ENCODE data around the gene HNRNPLL.

HNRNPLL gene

DNA sequence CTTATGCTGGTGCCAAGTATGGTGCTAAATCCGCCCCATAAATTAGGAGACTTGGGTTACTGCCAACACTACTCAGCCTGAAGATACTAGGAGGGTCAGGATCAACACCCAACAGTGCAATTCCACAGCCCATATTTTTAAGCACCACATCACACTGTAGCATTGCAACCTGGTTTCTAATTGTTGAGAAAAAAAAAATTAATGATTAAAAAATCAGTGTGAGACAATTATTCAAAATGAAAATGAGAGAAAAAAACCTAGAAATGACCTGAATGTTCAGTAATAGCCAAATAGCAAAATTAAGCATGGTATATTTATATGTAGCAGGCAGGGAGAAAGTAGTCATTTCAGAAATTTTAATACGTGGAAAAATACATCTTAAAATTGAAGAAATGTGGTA, 29.2 kb upstream of the HNRNPLL start:
- Histone ChIP-seq H3K4me1 (ENCODE audit: insufficient read depth, insufficient read length) (no peaks in the 10 kb centered on the region), H3K4me3 (ENCODE audit: insufficient read length, low read depth) (no peak overlapping the region), H3K9me3 (ENCODE audit: insufficient read depth, low read length) (no peaks in the 10 kb centered on the region; the same call in 1 of the 2 replicates), H3K36me3 (ENCODE audit: insufficient read depth, insufficient read length, low read length) (no peaks in the 10 kb centered on the region), H3K27me3 (ENCODE audit: insufficient read depth, insufficient read length) (no peaks in the 10 kb centered on the region), H3K9ac (ENCODE audit: insufficient read length, low read depth) (no peak overlapping the region)
- TF ChIP-seq SUZ12 (IDR thresholded peaks at IDR 0.05; ENCODE audit: extremely low read depth, insufficient read depth, insufficient read length) (no peak), ZNF274 (IDR thresholded peaks at IDR 0.05; ENCODE audit: low read depth, low read length) (no peak), YY1 (IDR thresholded peaks at IDR 0.05; ENCODE audit: insufficient read depth, insufficient read length) (no peak)
- no peak for DNase-seq (ENCODE audit: low read depth, low spot score)

DNA sequence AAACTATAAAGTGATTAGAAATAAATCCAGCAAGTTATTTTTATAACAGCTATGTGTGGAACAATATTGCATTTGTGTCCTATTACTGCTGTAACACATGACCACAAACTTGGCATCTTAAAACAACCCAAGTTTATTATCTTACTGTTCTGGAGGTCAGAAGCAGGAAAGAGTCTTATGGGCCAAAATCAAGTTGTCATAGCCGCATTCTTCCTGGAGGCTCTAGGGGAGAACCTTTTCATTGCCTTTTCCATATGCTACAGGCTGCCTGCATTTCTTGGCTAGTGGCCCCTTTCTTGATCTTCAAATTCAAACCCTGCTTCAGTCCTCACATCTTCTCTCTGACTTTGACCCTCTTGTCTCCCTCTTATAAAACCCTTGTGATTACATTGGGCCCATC, 27.0 kb upstream of the HNRNPLL start:
- Histone ChIP-seq H3K27me3 (ENCODE audit: insufficient read depth, insufficient read length) (no peaks in the 10 kb centered on the region), H3K4me3 (ENCODE audit: insufficient read length, low read depth) (no peak overlapping the region)

DNA sequence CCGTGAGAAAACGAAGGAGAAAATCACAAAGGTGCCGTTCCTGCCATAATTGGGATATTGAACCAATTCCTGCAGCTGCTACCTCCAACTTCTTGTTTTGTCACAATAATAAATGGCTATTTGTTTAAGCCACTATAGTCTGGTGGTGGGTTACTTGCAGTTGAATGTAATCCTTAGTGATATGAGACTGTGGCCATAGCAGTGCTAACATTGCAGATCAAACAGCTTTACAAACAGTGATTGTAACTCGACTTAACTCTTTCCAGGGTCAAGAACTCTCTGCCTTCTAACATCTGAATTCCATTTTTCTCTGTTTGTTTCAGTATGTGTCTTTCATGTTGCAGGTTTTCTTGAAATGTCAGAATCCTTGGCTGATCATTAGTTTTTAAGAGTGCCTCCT, 24.7 kb upstream of the HNRNPLL start:
- no peaks in the 10 kb centered on the region for H3K27me3 ChIP-seq (ENCODE audit: insufficient read depth, insufficient read length)
- no peak overlapping the region for H3K9ac ChIP-seq (ENCODE audit: insufficient read length, low read depth)
- DNase-seq (ENCODE audit: low read depth, low spot score) = no peak
- H3K4me1 ChIP-seq (ENCODE audit: insufficient read depth, insufficient read length) = no peaks in the 10 kb centered on the region
- no peaks in the 10 kb centered on the region for H3K36me3 ChIP-seq (ENCODE audit: insufficient read depth, insufficient read length, low read length)
- TF ChIP-seq ZNF274 (IDR thresholded peaks at IDR 0.05; ENCODE audit: low read depth, low read length) = no peak
- no peak for TF ChIP-seq SUZ12 (IDR thresholded peaks at IDR 0.05; ENCODE audit: extremely low read depth, insufficient read depth, insufficient read length)
- no peak for TF ChIP-seq YY1 (IDR thresholded peaks at IDR 0.05; ENCODE audit: insufficient read depth, insufficient read length)
- no peak overlapping the region for H3K4me3 ChIP-seq (ENCODE audit: insufficient read length, low read depth)
- no peaks in the 10 kb centered on the region; the same call in 1 of the 2 replicates for H3K9me3 ChIP-seq (ENCODE audit: insufficient read depth, low read length)

More for the DNA sequence above, 27.0 kb upstream of the HNRNPLL start:
- H3K9ac ChIP-seq (ENCODE audit: insufficient read length, low read depth) = no peak overlapping the region
- no peaks in the 10 kb centered on the region for H3K4me1 ChIP-seq (ENCODE audit: insufficient read depth, insufficient read length)
- no peaks in the 10 kb centered on the region for H3K36me3 ChIP-seq (ENCODE audit: insufficient read depth, insufficient read length, low read length)
- no peak for DNase-seq (ENCODE audit: low read depth, low spot score)
- TF ChIP-seq YY1 (IDR thresholded peaks at IDR 0.05; ENCODE audit: insufficient read depth, insufficient read length) (no peak), ZNF274 (IDR thresholded peaks at IDR 0.05; ENCODE audit: low read depth, low read length) (no peak), SUZ12 (IDR thresholded peaks at IDR 0.05; ENCODE audit: extremely low read depth, insufficient read depth, insufficient read length) (no peak)
- no peaks in the 10 kb centered on the region; the same call in 1 of the 2 replicates for H3K9me3 ChIP-seq (ENCODE audit: insufficient read depth, low read length)

DNA sequence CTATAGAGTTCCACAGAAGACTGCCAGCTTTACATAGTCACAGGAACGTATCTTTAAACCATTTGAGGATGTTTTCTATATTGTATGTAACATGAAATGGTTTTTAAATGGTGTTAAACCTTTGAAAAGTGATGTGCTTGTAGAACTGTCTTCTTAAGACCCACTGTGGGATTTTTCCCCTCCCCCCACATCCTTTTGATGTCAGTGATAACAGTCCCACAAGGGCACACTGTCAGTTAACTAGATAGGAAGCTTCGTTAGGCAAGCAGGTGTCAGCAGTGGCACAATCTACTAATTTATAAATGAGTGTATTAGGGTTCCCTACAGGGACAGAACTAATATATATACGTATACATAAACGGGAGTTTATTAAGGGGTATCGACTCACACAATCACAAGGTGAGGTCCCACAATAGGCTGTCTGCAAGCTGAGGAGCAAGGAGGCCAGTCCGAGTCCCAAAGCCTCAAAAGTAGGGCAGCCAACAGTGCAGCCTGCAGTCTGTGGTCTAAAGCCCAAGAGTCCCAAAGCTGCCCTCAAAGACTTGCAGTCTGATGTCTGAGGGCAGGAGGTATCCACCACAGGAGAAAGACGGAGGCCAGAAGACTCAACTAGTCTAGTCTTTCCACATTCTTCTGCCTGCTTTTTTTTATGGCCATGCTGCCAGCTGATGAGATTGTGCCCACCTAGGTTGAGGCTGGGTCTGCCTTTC, 23.8 kb upstream of the HNRNPLL start:
- no peaks in the 10 kb centered on the region for H3K4me1 ChIP-seq (ENCODE audit: insufficient read depth, insufficient read length)
- H3K9ac ChIP-seq (ENCODE audit: insufficient read length, low read depth) = no peak overlapping the region
- no peak overlapping the region for H3K4me3 ChIP-seq (ENCODE audit: insufficient read length, low read depth)
- H3K36me3 ChIP-seq (ENCODE audit: insufficient read depth, insufficient read length, low read length) = no peaks in the 10 kb centered on the region
- TF ChIP-seq SUZ12 (IDR thresholded peaks at IDR 0.05; ENCODE audit: extremely low read depth, insufficient read depth, insufficient read length) (no peak), ZNF274 (IDR thresholded peaks at IDR 0.05; ENCODE audit: low read depth, low read length) (no peak), YY1 (IDR thresholded peaks at IDR 0.05; ENCODE audit: insufficient read depth, insufficient read length) (no peak)
- H3K27me3 ChIP-seq (ENCODE audit: insufficient read depth, insufficient read length) = no peaks in the 10 kb centered on the region
- no peaks in the 10 kb centered on the region; the same call in 1 of the 2 replicates for H3K9me3 ChIP-seq (ENCODE audit: insufficient read depth, low read length)
- no peak for DNase-seq (ENCODE audit: low read depth, low spot score)

DNA sequence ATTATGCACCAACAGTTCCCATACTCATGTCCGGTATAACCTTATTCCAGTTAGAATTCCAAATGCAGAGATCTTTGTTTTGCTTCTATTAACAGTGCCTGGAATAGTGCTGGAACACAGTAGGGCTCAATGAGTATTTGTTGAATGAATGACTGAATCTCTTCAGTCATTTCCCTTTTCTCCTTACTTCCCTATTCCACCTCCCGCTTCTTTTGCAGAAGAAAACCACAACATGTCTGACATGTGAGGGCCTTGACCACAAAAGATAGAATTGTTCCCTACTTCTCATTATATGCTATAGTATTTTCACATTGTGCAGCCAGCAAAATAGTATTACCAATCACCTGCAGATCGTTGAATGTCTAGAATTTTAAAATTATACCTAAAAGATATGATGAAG, 19.5 kb upstream of the HNRNPLL start:
- Histone ChIP-seq H3K4me3 (ENCODE audit: insufficient read length, low read depth) (no peak overlapping the region), H3K4me1 (ENCODE audit: insufficient read depth, insufficient read length) (no peaks in the 10 kb centered on the region), H3K27me3 (ENCODE audit: insufficient read depth, insufficient read length) (no peaks in the 10 kb centered on the region), H3K9ac (ENCODE audit: insufficient read length, low read depth) (no peak overlapping the region), H3K36me3 (ENCODE audit: insufficient read depth, insufficient read length, low read length) (no peaks in the 10 kb centered on the region), H3K9me3 (ENCODE audit: insufficient read depth, low read length) (no peaks in the 10 kb centered on the region)
- TF ChIP-seq YY1 (IDR thresholded peaks at IDR 0.05; ENCODE audit: insufficient read depth, insufficient read length) (no peak), SUZ12 (IDR thresholded peaks at IDR 0.05; ENCODE audit: extremely low read depth, insufficient read depth, insufficient read length) (no peak), ZNF274 (IDR thresholded peaks at IDR 0.05; ENCODE audit: low read depth, low read length) (no peak)
- DNase-seq (ENCODE audit: low read depth, low spot score) = no peak

DNA sequence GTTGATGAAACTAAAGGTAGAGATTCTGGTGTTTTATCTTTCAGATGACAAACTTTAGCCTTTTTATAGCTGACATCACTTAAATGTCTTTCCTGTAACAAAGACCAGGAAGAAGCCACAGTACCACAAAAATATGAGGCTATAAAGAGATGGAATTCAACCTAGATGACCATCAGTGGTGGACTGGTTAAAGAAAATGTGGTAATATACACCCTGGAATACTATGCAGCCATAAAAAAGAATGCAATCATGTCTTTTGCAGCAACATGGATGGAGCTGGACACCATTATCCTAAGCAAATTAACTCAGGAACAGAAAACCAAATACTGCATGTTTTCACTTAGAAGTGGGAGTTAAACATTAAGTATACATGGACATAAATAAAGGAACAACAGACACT, 18.3 kb upstream of the HNRNPLL start:
- Histone ChIP-seq H3K9me3 (ENCODE audit: insufficient read depth, low read length) (no peaks in the 10 kb centered on the region), H3K4me3 (ENCODE audit: insufficient read length, low read depth) (no peak overlapping the region), H3K4me1 (ENCODE audit: insufficient read depth, insufficient read length) (no peaks in the 10 kb centered on the region), H3K9ac (ENCODE audit: insufficient read length, low read depth) (no peak overlapping the region), H3K27me3 (ENCODE audit: insufficient read depth, insufficient read length) (no peaks in the 10 kb centered on the region), H3K36me3 (ENCODE audit: insufficient read depth, insufficient read length, low read length) (no peaks in the 10 kb centered on the region)
- DNase-seq (ENCODE audit: low read depth, low spot score) = no peak
- TF ChIP-seq YY1 (IDR thresholded peaks at IDR 0.05; ENCODE audit: insufficient read depth, insufficient read length) = no peak
- no peak for TF ChIP-seq ZNF274 (IDR thresholded peaks at IDR 0.05; ENCODE audit: low read depth, low read length)
- TF ChIP-seq SUZ12 (IDR thresholded peaks at IDR 0.05; ENCODE audit: extremely low read depth, insufficient read depth, insufficient read length) = no peak

DNA sequence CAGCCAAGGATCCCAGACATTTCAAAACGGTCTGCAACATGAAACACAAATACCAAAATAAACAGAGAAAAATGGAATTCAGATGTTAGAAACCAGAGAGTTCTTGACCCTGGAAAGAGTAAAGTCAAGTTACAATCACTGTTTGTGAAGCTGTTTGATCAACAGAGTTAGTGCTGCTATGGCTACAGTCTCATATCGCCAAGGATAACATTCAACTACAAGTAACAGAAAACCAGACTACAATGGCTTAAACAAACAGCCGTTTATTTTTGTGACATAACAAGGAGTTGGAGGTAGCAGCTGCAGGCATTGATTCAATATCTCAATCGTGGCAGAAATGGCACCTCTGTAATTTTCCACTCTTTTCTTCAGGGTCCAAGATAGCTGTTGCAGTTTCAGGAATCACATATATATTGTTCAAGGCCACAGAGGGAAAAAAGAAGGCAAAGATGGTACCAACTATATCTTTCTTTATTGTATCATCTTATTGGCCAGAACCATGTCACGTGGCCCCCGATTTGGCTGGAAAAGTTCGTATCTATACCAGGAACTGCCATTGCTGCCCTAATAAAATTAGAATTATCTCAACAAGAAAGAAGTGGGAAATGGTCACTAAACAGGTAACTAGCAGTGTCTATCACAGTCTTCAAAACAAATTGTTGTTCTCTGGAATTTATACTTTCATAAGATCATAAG, 17.7 kb upstream of the HNRNPLL start:
- H3K36me3 ChIP-seq (ENCODE audit: insufficient read depth, insufficient read length, low read length) = no peaks in the 10 kb centered on the region
- TF ChIP-seq SUZ12 (IDR thresholded peaks at IDR 0.05; ENCODE audit: extremely low read depth, insufficient read depth, insufficient read length) = no peak
- TF ChIP-seq ZNF274 (IDR thresholded peaks at IDR 0.05; ENCODE audit: low read depth, low read length) = no peak
- TF ChIP-seq YY1 (IDR thresholded peaks at IDR 0.05; ENCODE audit: insufficient read depth, insufficient read length) = no peak
- no peak overlapping the region for H3K4me3 ChIP-seq (ENCODE audit: insufficient read length, low read depth)
- H3K4me1 ChIP-seq (ENCODE audit: insufficient read depth, insufficient read length) = no peaks in the 10 kb centered on the region
- no peaks in the 10 kb centered on the region for H3K9me3 ChIP-seq (ENCODE audit: insufficient read depth, low read length)
- no peak for DNase-seq (ENCODE audit: low read depth, low spot score)
- H3K27me3 ChIP-seq (ENCODE audit: insufficient read depth, insufficient read length) = no peaks in the 10 kb centered on the region
- no peak overlapping the region for H3K9ac ChIP-seq (ENCODE audit: insufficient read length, low read depth)
